SIG-M5 treated with dmso at 0.1 percent for 504 hours (cell line): ENCODE results near the gene PBRM1.
A peak's percentile ranks its signal among the peaks of the same experiment; 100 is the strongest.
"Not testable (repeated sequence)": the region's sequence is repeated elsewhere in the genome, so short reads cannot be mapped to it uniquely, and the experiment has no call there.

Source experiments
- DNase-seq: peaks from one replicate; lab custom pipeline; 2025; ENCODE audit not compliant: unreplicated experiment; lab: John Stamatoyannopoulos, UW

PBRM1 gene

DNA sequence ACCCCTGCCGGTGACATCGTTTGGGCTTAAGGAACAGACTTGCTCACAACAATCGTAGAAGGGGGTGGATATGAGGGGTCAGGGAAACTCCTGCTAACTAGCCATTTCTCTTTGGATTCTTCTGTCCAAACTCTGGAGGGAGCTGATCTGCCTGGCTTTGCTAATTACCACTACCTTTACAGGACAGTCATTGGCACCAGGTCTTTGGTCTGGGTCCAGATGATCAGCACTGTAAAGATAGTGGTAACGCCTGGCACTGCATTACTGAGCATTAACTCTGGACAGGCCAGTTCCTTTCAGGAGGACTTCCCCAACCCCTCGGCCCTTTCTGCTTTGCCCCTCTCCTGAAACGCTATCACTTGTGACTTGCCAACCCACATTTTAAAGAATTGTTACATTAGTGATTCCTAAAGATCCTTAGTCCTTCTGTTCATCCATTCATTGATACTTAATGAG is 148.5 kb downstream of the PBRM1 start:
- no peak for DNase-seq

DNA sequence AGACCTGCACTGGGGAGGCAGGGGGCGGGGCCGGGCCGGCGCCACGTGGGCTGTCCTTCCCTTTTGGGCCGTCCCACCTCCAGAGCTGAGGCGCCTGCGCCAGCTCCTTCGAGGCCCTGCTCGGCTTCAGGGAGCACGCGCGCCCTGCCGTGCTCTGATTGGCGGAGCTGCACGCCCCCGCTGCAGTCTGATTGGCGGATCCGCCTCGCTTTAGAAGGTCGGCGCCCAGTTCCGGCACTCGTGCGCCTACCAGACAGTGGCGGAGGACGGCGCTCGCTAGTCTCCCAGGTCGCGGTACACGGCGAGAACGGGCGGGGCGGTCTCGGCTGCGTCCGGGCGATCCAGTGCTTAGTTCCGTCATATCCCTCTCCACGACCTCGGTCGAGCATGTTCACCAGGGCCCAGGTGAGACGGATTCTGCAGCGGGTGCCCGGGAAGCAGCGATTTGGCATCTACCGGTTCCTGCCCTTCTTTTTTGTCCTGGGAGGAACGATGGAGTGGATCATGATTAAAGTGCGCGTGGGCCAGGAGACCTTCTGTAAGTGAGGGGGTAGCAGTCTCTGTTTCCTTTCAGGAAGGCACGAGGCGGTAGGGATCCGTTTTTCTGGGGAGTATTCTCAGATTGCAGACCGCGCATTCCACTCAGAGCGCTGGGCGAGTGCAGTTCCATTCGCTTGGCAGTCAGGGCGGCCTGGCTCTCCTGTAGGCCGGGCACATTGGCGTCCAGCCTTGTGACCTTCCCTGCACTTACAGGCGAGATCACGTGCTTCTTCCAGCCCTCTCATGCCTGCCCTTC is 149.1 kb downstream of the PBRM1 start, which contains the start of gene UQCC5:
TSS of gene UQCC5 (plus strand) at position 237 of the 796 bp plus-strand sequence. CDS start at position 388, 151 bp downstream.
- DNase-seq = peak; percentile 96

DNA sequence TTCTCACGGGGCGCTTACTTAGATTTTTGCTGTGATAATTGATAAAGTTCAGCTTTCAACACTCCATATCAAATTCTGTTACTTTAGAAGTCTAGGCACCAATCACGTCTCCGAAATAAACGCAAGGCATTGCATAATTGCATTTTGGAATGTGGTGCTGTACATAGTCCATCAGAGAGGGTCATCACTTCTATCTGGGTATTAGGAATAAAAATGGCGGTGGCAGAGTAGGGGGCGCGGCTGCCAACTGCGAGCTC is 149.7 kb downstream of the PBRM1 start:
- DNase-seq = no peak

DNA sequence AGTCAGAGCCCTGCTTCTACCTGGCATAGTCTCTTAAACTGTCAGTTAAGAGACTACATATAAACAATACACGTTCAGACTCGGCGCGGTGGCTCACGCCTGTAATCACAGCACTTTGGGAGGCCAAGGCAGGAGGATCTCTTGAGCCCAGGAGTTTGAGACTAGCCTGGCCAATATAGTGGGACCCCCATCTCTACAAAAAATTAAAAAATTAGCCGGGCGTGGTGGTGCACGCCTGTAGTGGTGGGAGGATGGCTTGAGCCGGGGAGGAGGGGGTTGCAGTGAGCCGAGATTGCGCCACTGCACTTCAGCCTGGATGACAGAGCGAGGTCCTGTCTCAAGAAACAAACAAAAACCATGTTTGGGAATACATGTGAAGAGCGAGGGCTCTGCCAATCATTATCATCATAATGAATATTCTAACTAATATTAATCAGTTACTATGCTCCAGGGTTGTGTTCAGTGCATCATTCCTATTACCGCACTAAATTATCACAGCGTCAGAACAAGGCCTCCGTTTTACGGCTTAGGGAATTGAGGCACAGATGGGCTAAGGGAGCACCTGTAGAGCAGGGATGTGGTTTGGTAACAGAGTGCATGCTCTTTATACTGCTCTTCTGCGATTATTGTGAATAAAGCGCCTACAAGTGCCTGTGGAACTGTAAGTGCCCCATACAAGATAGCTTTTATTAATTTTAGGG is 150.2 kb downstream of the PBRM1 start:
- no peak for DNase-seq

DNA sequence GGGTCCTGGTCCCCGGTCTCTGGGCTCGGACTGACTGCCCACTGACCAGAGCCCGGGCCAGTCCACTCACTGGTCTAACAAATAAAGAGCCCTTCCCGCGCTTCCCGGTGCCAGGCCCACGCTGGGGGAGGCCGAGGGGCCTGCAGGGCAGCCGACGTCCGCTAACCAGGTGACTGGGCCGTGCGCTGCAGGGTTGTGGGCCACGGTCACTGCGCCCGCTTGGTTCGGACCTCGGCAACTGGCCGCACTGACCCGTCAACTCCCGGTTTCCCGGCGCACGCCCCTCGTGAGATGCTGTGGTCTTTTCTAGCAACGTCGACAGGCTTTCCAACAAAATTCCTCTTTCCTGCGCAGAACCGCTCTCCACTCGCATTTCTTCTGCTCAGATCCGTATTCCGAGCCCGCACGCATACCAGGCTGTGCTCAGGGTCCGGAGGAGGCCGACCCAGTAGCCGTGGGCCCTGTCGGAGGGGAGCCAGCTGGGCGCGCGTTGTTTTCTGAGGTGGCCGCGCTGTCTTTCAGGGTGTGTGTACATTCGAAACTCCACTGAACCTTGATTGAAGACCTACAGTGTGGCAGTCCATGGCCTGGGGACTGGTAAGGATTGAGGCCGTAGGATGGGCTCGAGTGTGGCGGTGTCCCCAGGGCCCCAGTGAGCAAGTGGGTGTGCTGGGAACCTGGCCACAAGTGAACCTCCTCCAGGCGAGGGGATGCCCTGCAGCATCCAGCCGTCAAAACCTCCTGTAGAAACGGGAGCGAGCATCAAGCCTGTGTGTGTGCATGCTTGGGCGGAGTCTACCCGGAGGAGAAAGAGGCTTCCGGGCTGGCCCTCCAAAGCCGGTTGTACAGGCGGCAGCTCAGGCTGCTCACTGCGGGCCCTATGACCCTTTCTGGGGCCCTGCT is 151.2 kb downstream of the PBRM1 start:
- DNase-seq = peak; percentile 55

DNA sequence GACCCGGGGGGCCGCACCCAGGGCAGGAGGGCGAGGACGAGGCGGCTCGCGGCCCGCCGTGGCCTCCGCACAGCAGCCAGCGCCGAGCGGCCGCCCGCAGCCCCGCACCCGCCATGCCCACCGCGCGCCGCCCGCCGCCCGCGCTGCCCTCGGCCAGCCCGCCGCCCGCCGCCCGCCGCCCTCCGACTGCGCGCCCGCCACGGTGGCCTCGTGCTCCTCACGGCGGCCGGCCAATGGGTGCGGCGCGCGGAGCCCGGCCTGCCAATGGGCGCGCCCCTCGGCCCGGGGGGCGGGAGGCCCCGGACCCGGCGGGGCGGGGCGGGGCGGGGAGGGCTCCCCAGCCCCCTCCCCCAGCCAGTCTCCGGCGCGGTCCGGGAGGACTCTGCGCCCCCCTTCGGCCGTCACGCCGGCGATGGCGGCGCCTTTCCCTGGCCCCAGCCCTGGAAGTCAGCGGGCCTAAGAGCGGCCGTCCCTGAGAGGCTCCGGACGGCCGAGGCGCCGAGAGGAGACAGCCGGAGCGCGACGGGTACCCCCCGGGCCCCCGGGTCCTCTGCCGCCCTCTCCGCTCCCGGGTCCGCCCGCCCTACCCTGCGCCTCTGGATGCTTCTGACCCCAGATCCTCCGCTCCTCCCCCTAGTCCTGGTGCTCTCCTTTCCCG is 152.0 kb downstream of the PBRM1 start, which contains the start of gene NT5DC2:
TSS of gene NT5DC2 (minus strand) at position 235 of the 658 bp plus-strand sequence. CDS start at position 115, 120 bp downstream.
- peak; percentile 56 for DNase-seq

DNA sequence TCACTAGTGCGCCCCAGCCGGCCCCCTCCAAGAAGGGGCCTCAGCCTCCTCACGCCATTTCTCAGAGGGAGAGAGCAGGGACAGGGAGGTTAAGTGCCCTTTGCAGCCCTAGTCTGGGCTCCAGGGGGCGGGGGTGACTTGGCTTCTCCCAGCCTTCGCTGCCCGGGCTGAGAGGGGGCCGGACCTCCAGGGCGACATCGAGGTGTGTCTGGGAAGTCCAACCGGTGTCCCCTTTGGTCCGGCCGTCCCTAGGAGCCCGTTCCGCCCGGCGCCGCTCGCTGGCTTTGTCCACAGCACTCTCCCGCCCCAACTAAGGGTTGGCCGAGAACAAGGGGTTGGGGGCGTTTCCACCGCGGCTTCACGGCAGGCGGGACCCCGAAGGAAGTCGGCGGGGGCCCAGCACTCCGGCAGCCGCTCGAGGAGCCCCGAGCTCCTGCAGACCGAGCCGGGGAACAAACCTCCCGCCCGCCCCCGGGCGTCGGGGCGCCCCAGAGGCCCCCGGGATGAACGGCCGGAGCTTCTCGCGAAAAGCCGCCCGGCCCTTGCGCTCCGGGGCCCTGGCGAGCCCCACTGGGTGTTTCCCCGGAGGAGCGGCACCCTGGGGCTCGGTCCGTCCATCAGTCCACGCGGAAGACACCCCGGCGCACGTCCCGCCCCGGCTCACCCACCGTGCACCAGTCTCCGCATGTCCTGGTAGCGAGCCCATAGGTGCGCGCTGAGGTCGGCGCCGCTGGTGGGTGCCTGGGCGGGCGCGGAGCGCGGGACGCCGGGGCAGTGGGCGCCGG is 152.7 kb downstream of the PBRM1 start:
- DNase-seq = no peak

DNA sequence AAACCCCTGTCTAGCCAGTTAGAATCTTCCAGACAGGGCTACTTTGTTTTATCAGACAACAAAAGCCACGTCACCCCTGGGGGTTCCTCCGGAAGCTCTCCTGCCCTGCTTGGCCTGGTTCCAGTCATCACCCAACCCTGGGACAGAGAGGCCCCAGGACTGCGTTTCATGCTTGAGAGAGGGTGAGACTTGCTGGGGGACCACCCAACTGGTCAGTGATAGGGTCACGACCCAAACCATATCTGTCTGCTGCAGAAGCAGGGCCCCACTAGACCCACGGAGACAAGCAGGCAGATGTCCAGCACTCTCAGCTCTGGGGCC is 153.2 kb downstream of the PBRM1 start:
- DNase-seq = peak; percentile 36

DNA sequence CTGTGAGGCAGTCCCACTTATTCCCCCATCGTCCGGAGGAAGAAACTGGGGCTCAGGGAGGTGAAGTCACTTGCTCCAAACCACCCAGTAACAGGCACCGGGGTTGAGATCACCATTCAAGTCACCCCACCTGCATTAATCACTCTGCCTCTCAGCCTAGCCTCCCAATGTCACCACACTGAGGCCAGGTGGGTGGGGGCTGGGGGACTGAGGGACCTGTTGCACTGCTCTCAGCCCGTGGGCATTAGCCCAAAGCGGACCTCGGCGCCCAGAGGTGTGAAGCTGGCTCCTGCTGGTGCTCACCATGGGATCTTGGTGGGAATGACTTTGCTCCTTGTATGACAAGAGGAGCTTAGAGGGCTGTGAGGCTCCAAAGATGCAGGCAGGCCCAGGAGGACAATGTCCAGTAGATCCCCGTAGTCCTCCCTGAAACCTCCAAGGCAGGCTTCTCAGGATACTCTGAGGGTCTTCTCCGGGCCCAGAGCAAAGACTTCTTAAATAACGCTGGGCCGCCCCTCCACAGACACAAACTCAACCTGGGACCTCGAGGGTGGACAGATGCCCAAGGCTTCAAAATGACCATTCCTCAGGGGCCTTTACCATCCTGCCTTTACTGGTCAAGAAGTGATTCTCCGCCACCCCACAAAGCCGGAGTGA is 153.7 kb downstream of the PBRM1 start:
- no peak for DNase-seq

DNA sequence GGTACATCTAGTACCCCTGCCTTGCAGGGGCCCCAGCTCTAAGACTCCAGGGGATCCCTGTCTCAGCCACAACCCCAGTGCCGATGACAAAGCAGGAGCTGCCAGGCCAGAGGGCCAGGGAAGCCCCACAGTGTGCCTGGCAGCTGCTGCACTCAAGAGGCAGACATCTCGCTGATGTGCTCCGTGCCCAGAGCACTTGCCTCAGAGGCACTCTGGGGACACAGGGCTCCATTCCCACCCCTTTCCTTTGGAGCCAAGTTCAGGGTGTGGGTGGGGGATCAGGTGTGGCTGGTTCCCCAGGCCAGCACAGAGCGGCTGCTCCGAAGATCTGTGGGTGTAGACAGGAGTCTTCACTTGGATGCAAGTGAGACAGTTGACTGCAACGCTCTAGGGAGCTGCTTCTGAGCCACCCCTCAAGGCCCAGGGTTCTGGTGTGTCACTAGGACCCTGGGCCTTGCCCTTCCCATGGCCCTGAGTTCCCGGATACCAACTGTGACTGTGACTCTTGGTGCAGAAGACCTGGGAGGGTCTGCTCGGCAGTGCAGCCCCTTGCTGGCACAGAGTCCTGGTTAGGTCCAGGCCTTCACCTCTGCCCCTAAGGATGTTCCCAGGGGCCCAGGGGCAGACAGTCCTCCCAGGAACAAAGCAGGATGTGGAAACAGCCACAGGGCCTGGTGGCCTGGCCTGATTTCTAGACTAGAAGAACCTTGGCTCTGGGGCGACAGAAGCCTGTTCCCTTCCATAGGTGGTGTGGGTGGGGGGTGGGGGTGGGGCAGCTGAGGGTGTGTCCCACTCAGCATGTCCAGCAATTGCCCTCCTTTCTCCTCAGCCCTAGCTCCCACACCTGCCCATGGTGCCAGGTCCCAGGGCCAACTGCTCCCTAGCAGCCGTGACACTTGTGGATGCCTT is 154.5 kb downstream of the PBRM1 start:
- no peak for DNase-seq

DNA sequence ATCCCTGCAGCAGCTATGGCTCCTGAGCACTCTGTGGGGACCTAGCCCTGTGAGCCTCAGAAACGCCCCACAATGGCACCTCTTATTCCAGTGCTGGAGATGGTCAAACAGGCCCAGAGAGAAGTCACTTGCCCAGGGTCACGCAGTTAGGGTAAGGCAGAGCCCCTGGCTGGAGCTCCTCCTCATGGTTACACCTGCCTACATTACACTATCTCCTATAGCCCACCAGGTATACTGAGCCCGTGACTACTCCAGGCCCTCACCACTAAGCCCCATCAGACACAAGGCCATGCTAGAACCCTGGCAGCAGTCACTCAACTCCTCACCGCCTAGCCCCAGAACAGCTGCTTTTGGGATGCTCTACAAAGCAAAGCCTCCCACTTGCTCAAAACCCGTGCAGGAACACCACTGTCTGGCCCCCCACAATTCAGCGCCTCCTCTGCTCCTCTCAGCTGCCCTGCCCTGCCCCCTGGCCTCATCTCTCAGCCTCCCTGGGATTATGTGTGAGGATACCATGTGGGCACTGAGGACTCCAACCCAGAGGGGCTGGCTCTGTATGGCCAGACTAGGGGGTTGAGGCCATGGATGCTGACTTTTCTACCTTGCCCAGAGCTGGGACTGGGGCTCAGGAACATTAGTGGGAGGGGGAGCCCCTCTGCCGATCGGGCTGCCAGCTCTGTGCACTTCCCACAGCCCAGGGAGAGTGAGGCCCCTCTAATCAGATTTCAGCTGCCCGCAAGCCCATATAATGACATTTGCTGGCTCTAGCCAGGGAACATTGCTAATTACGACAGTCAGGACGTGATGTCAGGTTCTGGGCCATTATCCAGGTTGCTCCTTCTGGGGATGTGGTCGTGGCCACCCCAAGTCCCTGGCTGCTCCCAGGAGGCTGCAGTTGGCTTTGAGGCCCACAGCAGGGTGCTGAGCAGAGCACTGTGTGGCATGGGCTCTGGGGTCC is 156.1 kb downstream of the PBRM1 start:
- no peak for DNase-seq

DNA sequence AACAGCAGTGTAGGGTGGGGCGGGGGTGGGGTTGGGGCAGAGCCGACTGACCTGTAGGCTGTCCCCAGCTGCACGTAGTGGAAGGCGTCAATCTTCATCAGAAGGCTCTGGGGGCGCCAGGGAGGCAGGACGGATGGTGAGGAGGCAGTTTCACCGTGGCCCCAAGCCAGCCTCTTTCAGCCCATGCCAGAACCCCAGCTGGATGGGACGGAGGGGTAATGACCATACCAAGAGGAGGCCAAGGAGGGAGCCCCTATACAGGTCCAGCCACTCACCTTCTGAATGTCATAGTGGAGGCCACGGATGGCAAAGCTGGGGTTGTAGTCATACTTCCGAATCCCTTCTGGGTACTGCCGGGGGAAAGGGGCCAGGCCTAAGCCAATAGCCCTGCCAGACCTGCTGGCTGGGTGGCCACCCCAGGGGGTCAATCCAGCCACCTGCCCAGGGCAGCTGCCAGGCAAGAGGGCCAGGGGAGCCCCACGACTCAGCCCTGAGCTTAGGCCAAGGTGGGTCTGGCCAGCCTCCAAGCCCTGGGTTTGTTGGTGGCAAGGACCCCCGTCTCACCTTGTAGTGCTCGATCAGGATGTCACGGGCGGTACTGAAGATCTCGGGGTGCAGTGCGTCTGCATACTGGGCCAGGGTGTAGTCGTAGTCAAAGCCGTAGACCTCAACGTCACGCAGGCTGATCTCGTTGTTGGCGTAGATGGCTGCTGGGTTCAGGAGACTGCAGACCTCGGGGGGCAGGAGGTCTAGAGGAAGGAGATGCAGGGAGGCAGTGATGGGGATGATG is 156.9 kb downstream of the PBRM1 start:
- DNase-seq = no peak

DNA sequence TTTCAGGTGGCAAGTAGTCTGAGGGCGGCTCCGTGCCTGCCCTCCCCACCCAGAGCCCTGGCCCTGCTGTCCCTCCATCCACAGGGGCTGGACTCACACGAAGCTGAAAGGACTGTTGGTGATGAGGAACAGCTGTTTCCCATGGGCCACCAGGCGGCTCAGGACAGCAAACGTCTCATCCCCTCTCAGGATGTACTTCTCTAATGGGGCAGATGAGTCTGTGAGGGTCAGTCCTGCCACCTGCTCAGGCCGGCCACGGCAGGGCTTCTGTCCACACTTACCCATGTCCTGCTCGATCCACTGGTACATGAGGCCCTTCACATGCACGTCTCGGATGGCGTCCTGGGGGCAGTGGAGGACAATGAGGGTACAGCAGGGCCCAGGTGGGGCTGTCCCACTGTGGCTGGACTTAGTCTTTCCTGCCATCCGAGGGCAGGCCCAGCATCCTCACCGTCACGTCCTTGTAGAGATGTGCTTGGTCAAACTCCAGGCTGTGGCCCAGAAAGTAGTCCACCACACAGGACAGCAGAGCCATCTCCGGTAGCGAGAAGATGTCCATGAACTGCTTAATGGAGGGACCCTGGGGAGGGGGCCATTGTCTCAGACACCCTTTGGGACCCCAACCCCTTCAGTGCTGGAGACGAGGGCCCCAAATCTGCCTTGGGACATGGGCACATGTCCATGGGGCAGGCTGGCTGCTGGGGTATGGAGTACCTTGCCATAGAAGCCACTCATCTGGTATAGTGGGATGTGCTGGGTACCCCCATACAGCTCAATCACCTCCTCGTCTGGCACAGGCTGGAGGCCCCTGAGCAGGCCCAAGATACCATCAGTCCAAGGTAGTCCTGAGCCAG is 157.8 kb downstream of the PBRM1 start:
- DNase-seq = no peak

DNA sequence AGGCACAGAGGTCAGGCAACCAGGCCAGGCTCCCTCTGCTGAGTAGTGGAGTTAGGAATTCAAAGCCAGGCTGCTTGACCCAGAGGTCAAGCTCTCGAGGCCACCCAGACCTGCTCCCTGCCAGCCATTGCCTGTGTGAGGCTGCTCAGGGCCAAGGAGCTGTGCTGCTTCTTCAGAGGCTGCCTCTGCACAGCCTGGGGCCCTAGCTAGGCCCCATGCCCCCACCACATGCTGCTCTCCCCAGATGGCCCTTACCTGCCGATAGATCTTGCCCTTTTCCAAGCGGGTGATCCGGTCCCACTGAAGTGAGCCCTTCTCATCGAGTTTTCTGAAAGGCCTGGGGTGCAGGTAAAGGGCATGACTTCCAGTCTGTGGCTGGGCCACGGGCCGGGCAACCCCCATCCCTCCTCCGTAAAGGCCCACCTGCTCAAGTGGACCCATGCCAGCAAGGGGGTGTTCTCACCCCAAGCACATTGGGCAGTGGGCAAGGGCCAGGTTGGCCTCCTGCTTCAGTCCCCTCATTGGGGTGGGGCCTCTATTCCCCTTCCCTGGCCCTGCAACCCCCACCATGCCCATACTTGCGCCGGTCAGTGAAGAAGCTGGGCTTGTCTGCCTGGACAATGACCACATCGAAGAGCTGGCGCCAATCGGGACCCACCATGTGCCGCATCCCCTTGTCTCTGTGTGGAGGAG is 158.5 kb downstream of the PBRM1 start:
- no peak for DNase-seq

DNA sequence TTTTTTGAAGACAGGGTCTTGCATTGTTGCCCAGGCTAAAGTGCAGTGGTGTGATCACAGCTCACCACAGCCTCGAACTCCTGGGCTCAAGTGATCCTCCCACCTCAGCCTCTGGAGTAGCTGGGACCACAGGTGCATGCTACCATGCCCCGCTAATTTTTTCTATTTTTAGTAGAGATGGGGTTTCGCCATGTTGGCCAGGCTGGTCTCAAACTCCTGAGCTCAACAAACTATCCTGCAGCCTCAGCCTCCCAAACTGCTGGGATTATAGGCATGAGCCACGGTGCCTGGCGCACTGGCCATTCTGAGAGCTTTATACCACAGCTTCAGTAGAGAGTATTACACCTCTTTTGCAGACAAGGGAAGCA is 159.1 kb downstream of the PBRM1 start:
- not testable (repeated sequence) for DNase-seq
